GM23248 (cell line): ENCODE measurements around the gene CSNK1G1. TPM values are rescaled to one million over a fixed set of nuclear protein-coding genes. Genes with fewer than 3 reads are reported as not detected.
A peak's percentile ranks its signal among the peaks of the same experiment; 100 is the strongest.
"Not testable (repeated sequence)": the region's sequence is repeated elsewhere in the genome, so short reads cannot be mapped to it uniquely, and the experiment has no call there.

Source experiments
- DNase-seq: peaks from one replicate; pipeline ENCODE4 v3.0.0-alpha.2; 2015
- H2AFZ ChIP-seq: fragments of 200-600 bp; sonication (generic); 2 replicates; pipeline ENCODE4 v1.6.1; 2016; ENCODE audit warnings: antibody characterized with exemption
- H3F3A ChIP-seq: fragments of 200-600 bp; sonication (generic); 2 replicates; pipeline ENCODE4 v1.6.1; 2016; ENCODE audit warnings: mild to moderate bottlenecking, antibody characterized with exemption, mixed run types; ENCODE audit not compliant: insufficient read depth
- H3K27ac ChIP-seq: fragments of 200-600 bp; sonication (generic); 2 replicates; pipeline ENCODE4 v1.5.1; 2016; ENCODE audit warnings: mild to moderate bottlenecking
- H3K27me3 ChIP-seq: fragments of 200-600 bp; sonication (generic); replicated peaks from 2 replicates; pipeline ENCODE4 v1.6.1; 2016; ENCODE audit warnings: mild to moderate bottlenecking; ENCODE audit not compliant: insufficient read depth
- H3K36me3 ChIP-seq: fragments of 200-600 bp; sonication (generic); 2 replicates; pipeline ENCODE4 v1.6.1; 2016; ENCODE audit warnings: low read depth, mild to moderate bottlenecking
- H3K4me1 ChIP-seq: fragments of 200-600 bp; sonication (generic); 2 replicates; pipeline ENCODE4 v1.6.1; 2016; ENCODE audit warnings: mild to moderate bottlenecking; ENCODE audit not compliant: insufficient read depth
- H3K4me2 ChIP-seq: fragments of 200-600 bp; sonication (generic); one replicate; pipeline ENCODE4 v1.6.1; 2016; ENCODE audit warnings: mild to moderate bottlenecking; ENCODE audit not compliant: unreplicated experiment
- H3K4me3 ChIP-seq: fragments of 200-600 bp; sonication (generic); 2 replicates; pipeline ENCODE4 v1.5.1; 2016; ENCODE audit warnings: mild to moderate bottlenecking
- H3K79me2 ChIP-seq: fragments of 200-600 bp; sonication (generic); 2 replicates; pipeline ENCODE4 v1.6.1; 2016; ENCODE audit warnings: mild to moderate bottlenecking; ENCODE audit not compliant: insufficient read depth
- H3K9ac ChIP-seq: fragments of 200-600 bp; sonication (generic); 2 replicates; pipeline ENCODE4 v1.6.1; 2016; ENCODE audit warnings: mild to moderate bottlenecking
- H3K9me2 ChIP-seq: fragments of 200-600 bp; sonication (generic); 2 replicates; pipeline ENCODE4 v1.6.1; 2016; ENCODE audit warnings: mixed run types, mild to moderate bottlenecking, moderate library complexity; ENCODE audit not compliant: insufficient read depth
- H3K9me3 ChIP-seq: fragments of 200-600 bp; sonication (generic); one replicate; pipeline ENCODE4 v1.6.1; 2017; ENCODE audit warnings: low read depth
- H4K20me1 ChIP-seq: fragments of 200-600 bp; sonication (generic); 2 replicates; pipeline ENCODE4 v1.6.0; 2016; ENCODE audit not compliant: insufficient read depth
- EZH2 ChIP-seq: fragments of 200-600 bp; sonication (generic); IDR thresholded peaks from 2 replicates; pipeline ENCODE4 v1.6.1; 2018; ENCODE audit warnings: antibody characterized with exemption, mild to moderate bottlenecking; ENCODE audit not compliant: insufficient read depth, poor library complexity, severe bottlenecking
- EZH2phosphoT487 ChIP-seq: fragments of 200-600 bp; sonication (generic); IDR thresholded peaks from 2 replicates; pipeline ENCODE4 v1.6.1; 2018; ENCODE audit warnings: antibody characterized with exemption, moderate library complexity, mild to moderate bottlenecking, low read depth; ENCODE audit not compliant: insufficient read depth
- WGBS, 2 experiments: methylation state at CpG; one replicate each; pipeline ENCODE4 v1.1.6; 2015 to 2017; ENCODE audit warnings: low lambda C conversion rate in 2 of 2, low coverage in 1 of 2; ENCODE audit errors: missing lambda C conversion rate in 2 of 2; 5-methylcytosine and 5-hydroxymethylcytosine counted together
- in situ Hi-C: fragments of 300-500 bp; cut with MboI; formaldehyde crosslinking; loops from 2 replicates; pipeline ENCODE4 v1.15.0; 2020
- polyA plus RNA-seq: library from polyadenylated mRNA; unstranded; fragments of >200 nt; fragmentation: Nextera tagmentation; extraction: Ambion mirVana; gene quantifications from 2 replicates; pipeline ENCODE4 v1.2.1, GENCODE V29; 2016
- total RNA-seq: library from RNA; depleted of rRNA; stranded (reverse); fragments of >200 nt; shearing (Covaris generic); gene quantifications from 2 replicates; pipeline ENCODE4 v1.2.3, GENCODE V29; 2014

Gene CSNK1G1
- total and polyA plus RNA-seq, 2 experiments from 2014 or later: 14.8 to 17.1 TPM

- Histone ChIP-seq H3K4me3 (peak overlapping the region; percentile 88), H3K4me1 (peaks cover 31% of the 10 kb centered on the region), H3K9me2 (no peaks in the 10 kb centered on the region), H4K20me1 (no peaks in the 10 kb centered on the region), H2AFZ (peak overlapping the region; percentile 96), H3K27me3 (no peaks in the 10 kb centered on the region), H3K9ac (peak overlapping the region; percentile 89), H3K27ac (peak overlapping the region; percentile 82; the same call in 1 of the 2 replicates), H3K9me3 (no peaks in the 10 kb centered on the region), H3K79me2 (peaks cover 61% of the 10 kb centered on the region), H3F3A (peaks cover 29% of the 10 kb centered on the region), H3K36me3 (no peaks in the 10 kb centered on the region), H3K4me2 (peak overlapping the region; percentile 90)
- in situ Hi-C loops: loop anchor here (10.0 kb wide), 1 partner anchor 140 kb away; no protein-coding TSS in a partner anchor
- no peak for TF ChIP-seq EZH2phosphoT487
- TF ChIP-seq EZH2: no peak
- 38 to 40% methylated on average over 5 of the region's 5 CpGs for WGBS, 2 experiments
- DNase-seq: no peak
Observed at GRCh38 chr15:64354688-64355344, 1.2 kb downstream of the CSNK1G1 start.

- 30 to 33% methylated on average over 7 of the region's 7 CpGs for WGBS, 2 experiments
- H4K20me1 ChIP-seq: no peaks in the 10 kb centered on the region; the same call in 1 of the 2 replicates
- H3K27me3 ChIP-seq: no peaks in the 10 kb centered on the region
- DNase-seq: peak; percentile 67
- H3K9me2 ChIP-seq: no peaks in the 10 kb centered on the region
- TF ChIP-seq EZH2 (no peak), EZH2phosphoT487 (no peak)
- H3K36me3 ChIP-seq: no peaks in the 10 kb centered on the region
- H3K27ac ChIP-seq: peak overlapping the region; percentile 36
- in situ Hi-C loops: loop anchor here (10.0 kb wide), 1 partner anchor 136 kb away; no protein-coding TSS in a partner anchor
- H3K4me1 ChIP-seq: peaks cover 40% of the 10 kb centered on the region
- H3K9me3 ChIP-seq: no peaks in the 10 kb centered on the region
- H3K4me3 ChIP-seq: peak overlapping the region; percentile 39
- H3K9ac ChIP-seq: peak overlapping the region; percentile 7; the same call in 1 of the 2 replicates
- H2AFZ ChIP-seq: no peak overlapping the region
- H3F3A ChIP-seq: peaks cover 19% of the 10 kb centered on the region
- H3K79me2 ChIP-seq: peaks cover 96% of the 10 kb centered on the region
- peak overlapping the region; percentile 70 for H3K4me2 ChIP-seq
Observed at GRCh38 chr15:64351265-64351664, 4.7 kb downstream of the CSNK1G1 start.

GRCh38 chr15:64349375-64349774 lies 6.6 kb downstream of the CSNK1G1 start:
- H3K36me3 ChIP-seq: no peaks in the 10 kb centered on the region
- H3K9me3 ChIP-seq: no peaks in the 10 kb centered on the region
- H3F3A ChIP-seq: peaks cover 33% of the 10 kb centered on the region
- no peak overlapping the region for H3K27ac ChIP-seq
- H3K79me2 ChIP-seq: peaks cover 100% of the 10 kb centered on the region
- no peak overlapping the region for H3K9ac ChIP-seq
- no peak overlapping the region for H3K4me3 ChIP-seq
- DNase-seq: no peak
- no peak overlapping the region for H3K4me2 ChIP-seq
- WGBS, 2 experiments: 94 to 100% methylated on average over 2 of the region's 2 CpGs
- H3K4me1 ChIP-seq: peaks cover 46% of the 10 kb centered on the region
- no peaks in the 10 kb centered on the region for H3K27me3 ChIP-seq
- H4K20me1 ChIP-seq: no peaks in the 10 kb centered on the region; the same call in 1 of the 2 replicates
- in situ Hi-C loops: no loop called here
- no peak overlapping the region for H2AFZ ChIP-seq
- TF ChIP-seq EZH2: no peak
- no peak for TF ChIP-seq EZH2phosphoT487
- H3K9me2 ChIP-seq: no peaks in the 10 kb centered on the region

- peak overlapping the region; percentile 5 for H3K4me2 ChIP-seq
- H3K27ac ChIP-seq: no peak overlapping the region
- DNase-seq: peak; percentile 43
Observed at GRCh38 chr15:64348455-64348854, 7.5 kb downstream of the CSNK1G1 start.

GRCh38 chr15:64346242-64346641 lies 9.7 kb downstream of the CSNK1G1 start:
- H3K9ac ChIP-seq, H3K4me3 ChIP-seq, in situ Hi-C loops, H4K20me1 ChIP-seq, H2AFZ ChIP-seq, H3K9me3 ChIP-seq, DNase-seq, H3K9me2 ChIP-seq, H3K27me3 ChIP-seq, H3K27ac ChIP-seq, H3K36me3 ChIP-seq, H3K4me2 ChIP-seq: not testable (repeated sequence)
- peaks cover 62% of the 10 kb centered on the region for H3K4me1 ChIP-seq
- H3F3A ChIP-seq: peaks cover 52% of the 10 kb centered on the region
- H3K79me2 ChIP-seq: peaks cover 90% of the 10 kb centered on the region
- 80 to 83% methylated on average over 6 of the region's 6 CpGs for WGBS, 2 experiments

More at GRCh38 chr15:64348455-64348854, 7.5 kb downstream of the CSNK1G1 start:
- H3K9ac ChIP-seq: no peak overlapping the region
- H2AFZ ChIP-seq: no peak overlapping the region
- H3F3A ChIP-seq: peaks cover 42% of the 10 kb centered on the region
- H3K27me3 ChIP-seq: no peaks in the 10 kb centered on the region
- no peaks in the 10 kb centered on the region; the same call in 1 of the 2 replicates for H4K20me1 ChIP-seq
- in situ Hi-C loops: no loop called here
- WGBS, 2 experiments: 22 to 30% methylated on average over 1 of the region's 1 CpG
- H3K9me2 ChIP-seq: no peaks in the 10 kb centered on the region
- no peaks in the 10 kb centered on the region for H3K9me3 ChIP-seq
- H3K36me3 ChIP-seq: no peaks in the 10 kb centered on the region
- TF ChIP-seq EZH2: no peak
- TF ChIP-seq EZH2phosphoT487: no peak
- no peak overlapping the region for H3K4me3 ChIP-seq
- H3K4me1 ChIP-seq: peaks cover 52% of the 10 kb centered on the region
- peaks cover 94% of the 10 kb centered on the region for H3K79me2 ChIP-seq
